ENCODE data around the gene SUMO4. TPM values are rescaled to one million over a fixed set of nuclear protein-coding genes. Genes with fewer than 3 reads are reported as not detected.

The SUMO4 gene
- total RNA-seq, 4 donors from 2014 or later = 1.0 to 6.0 (median 3.4) TPM

GRCh38 chr6:149422581-149422980 lies 22.5 kb downstream of the SUMO4 start:
- H3K27me3 ChIP-seq = no peaks in the 10 kb centered on the region
- 92% methylated on average over 4 of the region's 4 CpGs for WGBS
- H3K4me1 ChIP-seq = no peaks in the 10 kb centered on the region
- TF ChIP-seq EP300 (IDR thresholded peaks at IDR 0.05) = no peak
- TF ChIP-seq POLR2AphosphoS5 (IDR thresholded peaks at IDR 0.05) = no peak
- no peak for TF ChIP-seq POLR2A (IDR thresholded peaks at IDR 0.05)
- no peak for TF ChIP-seq CTCF (IDR thresholded peaks at IDR 0.05)
- H3K4me3 ChIP-seq = no peak overlapping the region
- no peak for DNase-seq (ENCODE audit: low spot score in 2 of 2)
- H3K36me3 ChIP-seq = no peaks in the 10 kb centered on the region
- no peak overlapping the region for H3K27ac ChIP-seq
- H3K9me3 ChIP-seq = no peaks in the 10 kb centered on the region

- Histone ChIP-seq H3K36me3 (no peaks in the 10 kb centered on the region), H3K27me3 (no peaks in the 10 kb centered on the region), H3K27ac (peak overlapping the region; percentile 21), H3K9me3 (no peaks in the 10 kb centered on the region), H3K4me1 (no peaks in the 10 kb centered on the region), H3K4me3 (no peak overlapping the region)
- 63% methylated on average over 7 of the region's 7 CpGs for WGBS
- TF ChIP-seq CTCF (IDR thresholded peaks at IDR 0.05) (no peak), EP300 (IDR thresholded peaks at IDR 0.05) (no peak), POLR2A (IDR thresholded peaks at IDR 0.05) (no peak), POLR2AphosphoS5 (IDR thresholded peaks at IDR 0.05) (no peak)
- no peak for DNase-seq (ENCODE audit: low spot score in 2 of 2)
These were observed 23.9 kb downstream of the SUMO4 start for GRCh38 chr6:149423964-149424440.

- Histone ChIP-seq H3K27me3 (no peaks in the 10 kb centered on the region), H3K27ac (no peak overlapping the region), H3K4me3 (no peak overlapping the region), H3K36me3 (no peaks in the 10 kb centered on the region), H3K4me1 (no peaks in the 10 kb centered on the region), H3K9me3 (no peaks in the 10 kb centered on the region)
- WGBS = 92% methylated on average over 5 of the region's 8 CpGs
- TF ChIP-seq CTCF (IDR thresholded peaks at IDR 0.05) = no peak
- no peak for TF ChIP-seq POLR2A (IDR thresholded peaks at IDR 0.05)
- no peak for TF ChIP-seq POLR2AphosphoS5 (IDR thresholded peaks at IDR 0.05)
- no peak for TF ChIP-seq EP300 (IDR thresholded peaks at IDR 0.05)
- no peak for DNase-seq (ENCODE audit: low spot score in 2 of 2)
These were observed 25.2 kb downstream of the SUMO4 start for GRCh38 chr6:149425224-149425623.

- TF ChIP-seq POLR2AphosphoS5 (IDR thresholded peaks at IDR 0.05) (no peak), POLR2A (IDR thresholded peaks at IDR 0.05) (no peak), EP300 (IDR thresholded peaks at IDR 0.05) (no peak), CTCF (IDR thresholded peaks at IDR 0.05) (no peak)
- no peaks in the 10 kb centered on the region for H3K27me3 ChIP-seq
- no peaks in the 10 kb centered on the region for H3K9me3 ChIP-seq
- WGBS = 99% methylated on average over 5 of the region's 5 CpGs
- DNase-seq (ENCODE audit: low spot score in 2 of 2) = no peak
- no peaks in the 10 kb centered on the region for H3K4me1 ChIP-seq
- H3K4me3 ChIP-seq = no peak overlapping the region
- no peaks in the 10 kb centered on the region for H3K36me3 ChIP-seq
- no peak overlapping the region for H3K27ac ChIP-seq
These were observed 25.7 kb downstream of the SUMO4 start for GRCh38 chr6:149425754-149426153.

GRCh38 chr6:149428606-149429005 lies 28.5 kb downstream of the SUMO4 start:
- TF ChIP-seq CTCF (IDR thresholded peaks at IDR 0.05) (no peak), POLR2A (IDR thresholded peaks at IDR 0.05) (no peak), EP300 (IDR thresholded peaks at IDR 0.05) (no peak), POLR2AphosphoS5 (IDR thresholded peaks at IDR 0.05) (no peak)
- Histone ChIP-seq H3K4me3 (no peak overlapping the region), H3K9me3 (no peaks in the 10 kb centered on the region), H3K4me1 (peaks cover 5% of the 10 kb centered on the region), H3K27ac (no peak overlapping the region), H3K36me3 (no peaks in the 10 kb centered on the region), H3K27me3 (no peaks in the 10 kb centered on the region)
- WGBS = 95% methylated on average over 4 of the region's 4 CpGs
- no peak for DNase-seq (ENCODE audit: low spot score in 2 of 2)
